ENCODE results near the gene CACFD1.
A peak's percentile ranks its signal among the peaks of the same experiment; 100 is the strongest.

The CACFD1 gene

GRCh38 chr9:133459476-133460404, at the start of gene CACFD1:
Gene CACFD1 (plus strand): TSS chr9:133459978. CDS start chr9:133460067, 89 bp downstream.
- peak; percentile 95 for DNase-seq

- DNase-seq: no peak
These were observed 44.6 kb upstream of the CACFD1 start for GRCh38 chr9:133415170-133415569.

- DNase-seq: peak; percentile 85 to 90
These were observed 42.0 kb upstream of the CACFD1 start, which contains the start of gene REXO4 for GRCh38 chr9:133417541-133418461. Gene REXO4 (minus strand): TSS chr9:133418010. CDS start chr9:133417844, 166 bp downstream.

GRCh38 chr9:133419005-133419404, 40.8 kb upstream of the CACFD1 start:
- no peak for DNase-seq

GRCh38 chr9:133420392-133420827, 39.4 kb upstream of the CACFD1 start:
- no peak for DNase-seq

- peak; percentile 56 to 68 for DNase-seq
These were observed 37.9 kb upstream of the CACFD1 start, which contains the start of gene ADAMTS13 for GRCh38 chr9:133421615-133422542. Gene ADAMTS13 (plus strand): TSS chr9:133422367. CDS start chr9:133422444, 77 bp downstream.

GRCh38 chr9:133423216-133423615, 36.6 kb upstream of the CACFD1 start:
- DNase-seq: no peak

GRCh38 chr9:133424187-133424586, 35.6 kb upstream of the CACFD1 start:
- DNase-seq: no peak

- no peak for DNase-seq
These were observed 34.6 kb upstream of the CACFD1 start for GRCh38 chr9:133425049-133425632.

GRCh38 chr9:133426011-133426410, 33.8 kb upstream of the CACFD1 start:
- no peak for DNase-seq

GRCh38 chr9:133427658-133428348, 32.0 kb upstream of the CACFD1 start:
- DNase-seq: no peak

GRCh38 chr9:133428617-133429101, 31.1 kb upstream of the CACFD1 start:
- no peak for DNase-seq

GRCh38 chr9:133429214-133429613, 30.6 kb upstream of the CACFD1 start:
- no peak for DNase-seq

GRCh38 chr9:133429641-133430161, 30.1 kb upstream of the CACFD1 start:
- DNase-seq: peak; percentile 24 to 28

GRCh38 chr9:133430244-133430643, 29.5 kb upstream of the CACFD1 start:
- DNase-seq: no peak

GRCh38 chr9:133433351-133433843, 26.4 kb upstream of the CACFD1 start:
- DNase-seq: no peak

GRCh38 chr9:133436681-133437080, 23.1 kb upstream of the CACFD1 start:
- no peak for DNase-seq

GRCh38 chr9:133437753-133438531, 21.8 kb upstream of the CACFD1 start:
- peak in 1 of 2 experiments; percentile 27 for DNase-seq

- DNase-seq: no peak
These were observed 20.4 kb upstream of the CACFD1 start for GRCh38 chr9:133439337-133439736.

Data from activated CD4-positive, alpha-beta T cell treated with anti-CD3 and anti-CD28 coated beads, Interleukin-2, amount 50 U/mL, for 48 hours (primary cell).